ENCODE results near the gene TMEM198.

Gene TMEM198

DNA sequence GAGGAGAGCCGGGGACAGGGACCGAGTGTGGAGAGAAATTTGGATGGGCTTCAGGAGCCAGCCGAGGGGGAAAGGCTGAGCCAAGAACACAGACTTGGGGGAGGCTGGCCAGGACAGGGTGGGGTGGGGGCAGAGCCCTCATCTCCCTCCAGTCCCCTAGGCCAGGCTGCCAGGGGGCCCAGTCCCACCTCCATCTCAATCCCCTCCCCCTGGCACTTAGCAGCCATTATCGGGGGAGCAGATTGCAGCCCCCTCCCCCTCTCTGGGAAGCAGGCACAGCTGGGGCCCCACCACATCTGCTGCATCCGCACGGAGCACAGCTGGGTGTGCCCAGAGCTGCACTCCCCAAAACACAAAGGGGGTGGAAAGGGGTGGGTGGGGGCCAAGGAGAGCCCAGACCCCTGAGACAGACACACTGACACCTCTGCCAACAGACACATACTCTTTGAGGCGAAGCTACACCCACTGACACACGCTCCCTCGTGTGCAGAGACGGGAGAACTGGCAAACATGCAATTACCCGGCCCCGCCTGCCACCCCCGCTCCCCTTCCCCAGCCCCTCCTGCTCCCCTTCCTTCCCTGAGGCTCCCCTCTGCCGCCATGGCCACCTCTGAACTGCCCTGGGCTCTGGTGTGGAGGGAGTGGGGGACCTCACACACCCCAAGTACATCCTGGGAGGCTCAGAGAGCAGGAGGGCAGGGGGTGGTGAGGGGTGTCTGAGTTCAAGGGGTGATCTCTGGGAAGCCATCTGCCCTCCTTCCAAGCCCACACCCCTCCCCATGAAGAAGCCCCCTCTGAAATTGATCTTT, 34.7 kb upstream of the TMEM198 start:
- no peak overlapping the region for H3K4me3 ChIP-seq (ENCODE audit: low read length)
- TF ChIP-seq, protein P1, sequence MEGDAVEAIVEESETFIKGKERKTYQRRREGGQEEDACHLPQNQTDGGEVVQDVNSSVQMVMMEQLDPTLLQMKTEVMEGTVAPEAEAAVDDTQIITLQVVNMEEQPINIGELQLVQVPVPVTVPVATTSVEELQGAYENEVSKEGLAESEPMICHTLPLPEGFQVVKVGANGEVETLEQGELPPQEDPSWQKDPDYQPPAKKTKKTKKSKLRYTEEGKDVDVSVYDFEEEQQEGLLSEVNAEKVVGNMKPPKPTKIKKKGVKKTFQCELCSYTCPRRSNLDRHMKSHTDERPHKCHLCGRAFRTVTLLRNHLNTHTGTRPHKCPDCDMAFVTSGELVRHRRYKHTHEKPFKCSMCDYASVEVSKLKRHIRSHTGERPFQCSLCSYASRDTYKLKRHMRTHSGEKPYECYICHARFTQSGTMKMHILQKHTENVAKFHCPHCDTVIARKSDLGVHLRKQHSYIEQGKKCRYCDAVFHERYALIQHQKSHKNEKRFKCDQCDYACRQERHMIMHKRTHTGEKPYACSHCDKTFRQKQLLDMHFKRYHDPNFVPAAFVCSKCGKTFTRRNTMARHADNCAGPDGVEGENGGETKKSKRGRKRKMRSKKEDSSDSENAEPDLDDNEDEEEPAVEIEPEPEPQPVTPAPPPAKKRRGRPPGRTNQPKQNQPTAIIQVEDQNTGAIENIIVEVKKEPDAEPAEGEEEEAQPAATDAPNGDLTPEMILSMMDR (IDR thresholded peaks at IDR 0.05; ENCODE audit: insufficient read depth, low read depth, low read length, missing control alignments) = no peak
- no peak for DNase-seq (ENCODE audit: low read depth)

DNA sequence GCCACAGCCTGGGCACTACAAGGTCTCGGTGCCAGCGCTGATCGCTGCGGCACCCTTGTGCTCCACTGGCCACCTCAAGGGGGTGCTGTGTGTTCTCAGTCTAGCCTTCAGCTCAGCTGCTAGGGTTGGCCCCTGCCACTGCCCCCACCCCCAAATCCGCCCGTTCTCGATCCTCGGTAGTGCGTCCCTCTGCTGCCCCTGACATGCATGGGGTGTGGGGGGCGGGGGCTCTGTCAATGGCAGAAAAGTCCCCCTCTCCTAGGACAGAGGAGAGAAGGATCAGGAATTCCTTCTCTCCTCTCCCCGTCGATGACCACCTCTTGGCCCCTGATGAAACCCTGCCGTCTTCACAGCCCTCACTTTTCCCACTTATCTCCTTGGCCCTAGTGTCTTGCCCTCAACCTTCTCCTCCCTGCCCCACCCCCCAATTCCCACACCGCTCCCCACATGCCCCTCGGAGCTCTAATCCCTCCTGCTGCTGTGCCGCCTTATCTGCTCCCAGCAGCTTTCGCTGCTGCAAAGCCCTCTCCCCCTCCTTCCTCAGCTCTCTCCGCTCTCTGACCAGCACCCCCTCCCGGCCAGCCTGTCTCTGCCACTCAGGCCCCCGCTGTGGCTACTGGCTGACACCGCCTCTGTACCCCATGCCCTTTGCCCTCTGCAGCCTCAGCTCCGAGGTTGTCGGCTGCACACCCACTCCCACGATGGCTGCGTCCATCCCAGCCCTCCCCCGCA, 33.9 kb upstream of the TMEM198 start:
- TF ChIP-seq, protein P1 (IDR thresholded peaks at IDR 0.05; ENCODE audit: insufficient read depth, low read depth, low read length, missing control alignments) = peak; percentile 79
- H3K4me3 ChIP-seq (ENCODE audit: low read length) = no peak overlapping the region
- DNase-seq (ENCODE audit: low read depth) = peak; percentile 57

DNA sequence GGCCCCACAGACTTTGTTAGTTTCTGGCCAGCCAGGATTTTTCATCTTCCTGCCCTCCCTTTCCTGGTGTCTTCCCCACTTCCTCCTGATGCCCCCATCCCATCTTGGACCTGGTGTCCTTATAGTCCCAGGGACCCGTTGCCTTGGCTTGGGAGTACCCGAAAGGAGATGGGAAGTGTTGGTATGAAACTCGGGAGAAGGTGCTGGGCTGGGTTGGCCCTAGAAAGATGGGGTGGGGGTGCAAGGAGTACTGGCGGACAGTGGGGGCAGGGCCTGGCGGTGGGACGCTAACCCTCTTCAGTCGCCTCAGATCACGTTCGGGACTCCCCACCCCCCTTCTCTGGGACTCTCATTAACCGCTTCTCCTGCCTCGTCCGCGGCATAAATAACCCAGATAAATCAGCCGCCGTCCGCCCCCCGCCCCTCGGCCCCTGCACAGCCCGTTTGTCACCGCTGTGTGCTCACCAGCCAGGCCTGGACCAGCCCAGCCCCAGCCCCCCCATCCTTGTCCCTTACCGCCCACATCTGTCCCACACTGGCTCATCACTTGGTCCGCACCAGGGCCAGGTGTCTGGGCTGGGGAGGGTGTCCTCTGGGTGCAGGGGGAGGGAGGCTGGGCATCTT, 33.2 kb upstream of the TMEM198 start:
- H3K4me3 ChIP-seq (ENCODE audit: low read length) = no peak overlapping the region
- TF ChIP-seq, protein P1 (IDR thresholded peaks at IDR 0.05; ENCODE audit: insufficient read depth, low read depth, low read length, missing control alignments) = no peak
- DNase-seq (ENCODE audit: low read depth) = no peak

DNA sequence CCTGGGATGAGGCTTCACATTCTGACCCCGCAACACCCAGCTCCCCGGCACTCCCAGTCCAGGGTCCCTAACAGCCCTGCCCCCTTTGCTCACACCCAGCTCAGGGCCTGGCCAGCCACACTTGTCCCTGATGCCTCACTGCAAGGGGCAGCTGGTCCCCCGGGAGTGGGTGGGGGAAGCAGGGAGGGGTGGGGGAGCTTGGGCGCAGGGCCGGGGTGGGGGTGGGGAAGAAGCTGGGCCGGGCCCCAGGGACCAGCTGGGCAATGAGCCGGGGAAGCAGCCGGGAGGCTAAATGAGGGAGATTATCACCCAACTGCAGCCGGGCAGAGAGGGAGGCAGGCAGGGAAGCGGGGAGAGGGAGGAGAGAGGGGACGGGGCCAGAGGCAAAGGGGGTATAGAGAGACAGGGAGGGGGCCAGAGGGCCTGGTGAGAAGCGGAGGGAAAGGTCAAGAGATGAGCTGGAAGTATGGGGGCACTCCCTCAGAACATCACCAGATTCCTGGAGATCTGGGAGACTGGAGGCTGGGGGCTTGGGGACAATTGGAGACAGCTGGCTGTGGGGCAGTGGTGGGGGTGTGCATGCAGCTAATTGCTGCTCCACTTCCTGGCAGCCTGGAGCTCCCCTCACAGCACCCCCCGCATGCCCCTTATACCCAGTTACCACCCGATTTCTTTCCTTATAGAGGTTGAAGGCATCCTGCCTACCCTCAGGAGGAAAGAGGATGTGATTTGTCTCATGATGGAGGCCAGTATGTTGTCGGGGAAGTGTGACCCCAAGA, 32.1 kb upstream of the TMEM198 start:
- TF ChIP-seq, protein P1 (IDR thresholded peaks at IDR 0.05; ENCODE audit: insufficient read depth, low read depth, low read length, missing control alignments) = no peak
- H3K4me3 ChIP-seq (ENCODE audit: low read length) = no peak overlapping the region
- no peak for DNase-seq (ENCODE audit: low read depth)

DNA sequence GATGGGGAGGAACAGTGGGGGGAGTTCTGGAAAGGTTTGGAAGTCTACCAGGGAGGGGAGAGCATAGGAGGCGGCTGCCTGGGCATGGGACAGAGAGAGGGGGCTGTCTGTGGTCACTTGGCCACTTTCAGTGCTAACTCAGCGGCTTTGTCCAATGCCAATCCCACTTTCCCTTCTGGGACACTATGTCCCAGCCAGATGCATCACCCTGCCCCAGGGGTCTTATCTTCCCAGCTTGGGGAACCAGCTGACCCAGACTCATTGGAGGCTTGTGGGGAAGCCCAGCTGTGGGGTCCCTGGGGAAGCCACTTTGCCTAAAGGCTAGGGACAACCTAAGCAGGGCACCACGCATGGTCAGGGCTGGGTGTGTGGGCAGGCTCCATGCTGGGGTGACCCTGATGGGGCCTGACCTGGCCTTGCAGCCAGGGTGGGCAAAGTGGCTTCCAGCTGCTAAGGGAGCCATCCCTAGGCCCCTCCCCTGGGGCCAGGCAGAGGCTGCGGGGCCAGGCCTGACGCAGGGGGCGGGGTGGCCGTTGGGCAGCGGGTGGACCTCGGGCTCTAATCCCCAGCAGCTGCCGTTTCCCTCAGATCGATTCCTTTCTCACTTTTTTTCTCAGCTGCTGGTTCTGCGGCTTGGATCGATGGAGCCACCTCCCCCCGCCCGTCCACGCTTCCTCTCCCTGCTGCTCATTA, 31.2 kb upstream of the TMEM198 start:
- no peak for DNase-seq (ENCODE audit: low read depth)
- H3K4me3 ChIP-seq (ENCODE audit: low read length) = no peak overlapping the region
- TF ChIP-seq, protein P1 (IDR thresholded peaks at IDR 0.05; ENCODE audit: insufficient read depth, low read depth, low read length, missing control alignments) = no peak

DNA sequence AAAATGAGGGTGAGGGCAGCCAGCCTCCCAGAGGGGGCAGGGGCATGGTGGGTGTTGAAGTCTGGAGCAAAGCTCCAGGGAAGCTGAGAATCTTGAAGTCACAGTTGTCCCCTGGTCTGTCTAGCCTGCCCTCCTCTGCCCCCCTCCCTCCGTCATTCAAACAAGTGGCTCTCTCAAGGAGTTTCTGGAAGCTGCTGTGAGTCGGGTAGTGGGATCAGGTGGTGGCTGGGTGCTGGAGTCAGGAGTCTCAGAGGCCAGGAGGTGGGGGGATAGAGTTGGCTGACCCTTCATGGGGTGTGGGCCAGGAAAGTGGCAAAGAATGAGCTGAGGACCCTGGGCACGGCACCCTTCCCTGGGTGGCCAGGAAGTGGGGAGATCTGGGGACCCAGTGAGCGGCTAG, 30.0 kb upstream of the TMEM198 start:
- DNase-seq (ENCODE audit: low read depth) = no peak
- TF ChIP-seq, protein P1 (IDR thresholded peaks at IDR 0.05; ENCODE audit: insufficient read depth, low read depth, low read length, missing control alignments) = no peak
- H3K4me3 ChIP-seq (ENCODE audit: low read length) = no peak overlapping the region

Data from epithelial cell of esophagus (primary cell).